DOHH2 (cell line): ENCODE data around the gene NAXD.

ENCODE experiments used
- EZH2phosphoT487 ChIP-seq: fragments of 200-600 bp; sonication (generic); IDR thresholded peaks from 2 replicates; pipeline ENCODE4 v1.6.1; 2017; ENCODE audit warnings: borderline replicate concordance, mild to moderate bottlenecking, antibody characterized with exemption, low read length, moderate library complexity, mixed read lengths
- TF ChIP-seq, protein P1 (sequence below): fragments of 200-600 bp; sonication (generic); IDR thresholded peaks from one replicate; pipeline ENCODE4 v1.5.1; 2014; ENCODE audit warnings: antibody characterized with exemption, mild to moderate bottlenecking, low read depth, low read length; ENCODE audit not compliant: poor library complexity, severe bottlenecking

DNA sequence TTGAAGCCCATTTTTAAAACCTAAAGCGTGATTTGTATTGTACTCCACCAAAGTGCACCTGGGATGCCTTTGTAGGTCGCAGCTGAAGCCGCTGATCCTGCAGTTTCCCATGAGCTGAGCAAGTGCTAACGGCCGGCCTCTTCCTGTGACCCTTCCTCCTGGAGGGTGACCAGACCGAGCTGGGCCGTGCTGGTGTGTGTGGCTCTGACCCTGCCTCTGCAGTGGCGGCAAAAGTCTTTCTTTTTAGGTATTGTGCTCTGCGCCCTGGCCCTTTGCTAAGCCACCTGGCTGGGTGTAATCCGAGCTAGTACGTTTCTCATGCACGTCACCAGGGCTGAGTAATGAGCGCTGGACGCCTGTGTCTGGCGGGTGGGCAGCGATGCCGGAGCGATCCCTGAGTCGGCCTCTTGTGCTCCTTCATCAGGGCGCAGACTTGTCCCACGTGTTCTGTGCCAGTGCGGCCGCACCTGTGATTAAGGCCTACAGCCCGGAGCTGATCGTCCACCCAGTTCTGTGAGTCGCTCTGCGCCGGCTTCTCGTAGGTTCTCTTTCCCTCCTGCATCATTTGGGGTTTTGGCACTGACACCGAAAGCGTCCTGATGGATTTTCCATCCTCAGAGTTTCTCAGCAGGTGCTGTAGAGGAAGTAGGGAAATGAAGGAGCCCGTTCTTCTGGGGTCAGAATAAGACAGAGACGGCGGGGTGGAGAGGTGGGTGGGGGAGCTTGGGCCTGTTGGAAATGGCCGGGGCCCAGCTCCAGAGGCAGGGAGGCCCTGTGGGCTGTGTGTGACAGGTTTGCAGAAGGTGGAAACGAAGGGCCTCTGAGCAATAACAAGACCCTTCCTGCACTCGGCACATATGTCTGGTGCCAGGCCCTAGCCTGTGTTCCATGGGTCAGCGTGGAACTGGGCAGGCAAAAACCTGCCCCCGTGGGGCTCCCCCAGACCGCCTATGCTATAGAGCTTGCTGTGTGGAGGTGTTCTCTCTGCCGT, 9.7 kb downstream of the NAXD start:
- TF ChIP-seq, protein P1, sequence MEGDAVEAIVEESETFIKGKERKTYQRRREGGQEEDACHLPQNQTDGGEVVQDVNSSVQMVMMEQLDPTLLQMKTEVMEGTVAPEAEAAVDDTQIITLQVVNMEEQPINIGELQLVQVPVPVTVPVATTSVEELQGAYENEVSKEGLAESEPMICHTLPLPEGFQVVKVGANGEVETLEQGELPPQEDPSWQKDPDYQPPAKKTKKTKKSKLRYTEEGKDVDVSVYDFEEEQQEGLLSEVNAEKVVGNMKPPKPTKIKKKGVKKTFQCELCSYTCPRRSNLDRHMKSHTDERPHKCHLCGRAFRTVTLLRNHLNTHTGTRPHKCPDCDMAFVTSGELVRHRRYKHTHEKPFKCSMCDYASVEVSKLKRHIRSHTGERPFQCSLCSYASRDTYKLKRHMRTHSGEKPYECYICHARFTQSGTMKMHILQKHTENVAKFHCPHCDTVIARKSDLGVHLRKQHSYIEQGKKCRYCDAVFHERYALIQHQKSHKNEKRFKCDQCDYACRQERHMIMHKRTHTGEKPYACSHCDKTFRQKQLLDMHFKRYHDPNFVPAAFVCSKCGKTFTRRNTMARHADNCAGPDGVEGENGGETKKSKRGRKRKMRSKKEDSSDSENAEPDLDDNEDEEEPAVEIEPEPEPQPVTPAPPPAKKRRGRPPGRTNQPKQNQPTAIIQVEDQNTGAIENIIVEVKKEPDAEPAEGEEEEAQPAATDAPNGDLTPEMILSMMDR = no peak
- no peak for TF ChIP-seq EZH2phosphoT487
